Endothelial cell of umbilical vein (primary cell): ENCODE data around the gene PLCXD3. TPM values are rescaled to one million over a fixed set of nuclear protein-coding genes. Genes with fewer than 3 reads are reported as not detected.

ENCODE experiments used
- BruUV-seq: library from RNA; stranded (reverse); fragments of 400-500 nt; replicated peaks from 2 replicates; lab custom pipeline; 2021; lab: Mats Ljungman, UMichigan
- CTCF ChIA-PET: fragments of 300-600, 350-600 bp; sonication (Branson Sonifier 250); formaldehyde crosslinking; loops from one replicate; lab custom pipeline; 2021; ENCODE audit warnings: antibody characterized with exemption, inconsistent platforms; lab: Charles Lee
- POLR2A ChIA-PET: fragments of 300-600, 350-600 bp; sonication (Branson Sonifier 250); formaldehyde crosslinking; loops from one replicate; lab custom pipeline; 2021; ENCODE audit warnings: antibody characterized with exemption, inconsistent platforms; lab: Charles Lee
- DNase-seq: peaks from one replicate; pipeline ENCODE4 v3.0.0-alpha.2; 2011; ENCODE audit warnings: low read depth, low spot score
- FAIRE-seq: peaks from 2 replicates; lab custom pipeline; 2011; peaks lifted over from hg19 to GRCh38; lab: Jason Lieb, UNC
- H2AFZ ChIP-seq: 2 replicates; pipeline ENCODE4 v1.6.0; 2012; ENCODE audit warnings: low read depth, low read length, control low read depth, inconsistent platforms
- H3K27ac ChIP-seq: 2 replicates; pipeline ENCODE4 v1.5.1; 2011; ENCODE audit warnings: low read depth, mild to moderate bottlenecking, control low read depth, low read length, moderate library complexity; ENCODE audit not compliant: insufficient read depth
- H3K27me3 ChIP-seq, 2 experiments: 2 replicates each; pipeline versions ENCODE4 v1.6.0 to v1.6.1; 2011; ENCODE audit warnings: low read length in 2 of 2, mixed read lengths in 1 of 2; ENCODE audit not compliant: control insufficient read depth in 2 of 2, insufficient read depth in 2 of 2
- H3K36me3 ChIP-seq, 2 experiments: 2 replicates in 1 of 2; 3 replicates in 1 of 2; pipeline ENCODE4 v1.5.1; 2011; ENCODE audit warnings: low read length in 2 of 2, mild to moderate bottlenecking in 1 of 2, moderate library complexity in 1 of 2; ENCODE audit not compliant: control insufficient read depth in 2 of 2, insufficient read depth in 2 of 2; ENCODE audit errors: extremely low read depth in 1 of 2
- H3K4me1 ChIP-seq: 3 replicates; pipeline ENCODE4 v1.5.1; 2011; ENCODE audit warnings: mild to moderate bottlenecking, low read length; ENCODE audit not compliant: control insufficient read depth, insufficient read depth; ENCODE audit errors: extremely low read depth
- H3K4me2 ChIP-seq: 2 replicates; pipeline ENCODE4 v1.6.1; 2011; ENCODE audit warnings: low read length, control low read depth, mixed read lengths; ENCODE audit not compliant: insufficient read depth
- H3K4me3 ChIP-seq, 3 experiments: fragments of 200-600 bp in 1 of 3; sonication (generic), shearing (Covaris generic) in 1 of 3; replicated peaks in 1 of 3; 2 replicates each; pipeline ENCODE4 v1.5.1; 2011 to 2016; ENCODE audit warnings: control low read depth in 3 of 3, low read length in 3 of 3, mild to moderate bottlenecking in 2 of 3, inconsistent platforms in 1 of 3, low read depth in 1 of 3, moderate library complexity in 1 of 3; ENCODE audit not compliant: insufficient read depth in 1 of 3
- H3K79me2 ChIP-seq: 2 replicates; pipeline ENCODE4 v1.6.0; 2012; ENCODE audit warnings: low read length, inconsistent platforms; ENCODE audit not compliant: control insufficient read depth, insufficient read depth
- H3K9ac ChIP-seq: replicated peaks from 2 replicates; pipeline ENCODE3; 2011; ENCODE audit warnings: low read length, control low read depth; ENCODE audit not compliant: insufficient read depth; ENCODE audit errors: extremely low read depth
- H3K9me1 ChIP-seq: replicated peaks from 3 replicates; pipeline ENCODE4 v1.6.0; 2011; ENCODE audit warnings: mild to moderate bottlenecking, low read length; ENCODE audit not compliant: control insufficient read depth, insufficient read depth; ENCODE audit errors: extremely low read depth
- H3K9me3 ChIP-seq: replicated peaks from 2 replicates; pipeline ENCODE4 v1.5.1; 2012; ENCODE audit warnings: low read length, inconsistent platforms; ENCODE audit not compliant: control insufficient read depth, insufficient read depth
- H4K20me1 ChIP-seq: replicated peaks from 2 replicates; pipeline ENCODE3; 2011; ENCODE audit warnings: mild to moderate bottlenecking, low read length; ENCODE audit not compliant: control insufficient read depth, insufficient read depth; ENCODE audit errors: extremely low read depth
- EZH2 ChIP-seq: IDR thresholded peaks from 2 replicates; pipeline ENCODE4 v1.6.1; 2012; ENCODE audit warnings: borderline replicate concordance, low read depth, mild to moderate bottlenecking, moderate library complexity, low read length, inconsistent platforms; ENCODE audit not compliant: severe bottlenecking
- FOS ChIP-seq: IDR thresholded peaks from 2 replicates; pipeline ENCODE4 v1.6.1; 2011; ENCODE audit warnings: mild to moderate bottlenecking, low read length, moderate library complexity, borderline replicate concordance; ENCODE audit not compliant: insufficient read depth
- GATA2 ChIP-seq: IDR thresholded peaks from 2 replicates; pipeline ENCODE4 v1.7.0; 2011; ENCODE audit warnings: low read depth, mild to moderate bottlenecking, moderate library complexity, mixed read lengths, low read length; ENCODE audit not compliant: insufficient read length, insufficient read depth
- JUN ChIP-seq: IDR thresholded peaks from 2 replicates; pipeline ENCODE4 v1.6.1; 2011; ENCODE audit warnings: borderline replicate concordance, low read depth; ENCODE audit not compliant: insufficient read length, insufficient read depth
- MYC ChIP-seq: IDR thresholded peaks from one replicate; pipeline ENCODE4 v1.6.1; 2011; ENCODE audit warnings: mild to moderate bottlenecking, low read depth, low read length
- POLR2A ChIP-seq: IDR thresholded peaks from 2 replicates; pipeline ENCODE4 v1.6.1; 2012; ENCODE audit warnings: low read depth, mild to moderate bottlenecking, control low read depth, low read length
- POLR2AphosphoS5 ChIP-seq: IDR thresholded peaks from 2 replicates; pipeline ENCODE4 v1.6.1; 2012; ENCODE audit warnings: low read depth, mild to moderate bottlenecking, control low read depth, low read length, moderate library complexity; ENCODE audit not compliant: insufficient read depth
- dilution Hi-C: fragments of 300-500 bp; cut with MboI; formaldehyde crosslinking; loops from one replicate; pipeline ENCODE4 v1.15.0; 2019; ENCODE audit warnings: low sequenced_read_pairs; ENCODE audit not compliant: extremely low pct_ligation_motif_present
- intact Hi-C: fragments of 100-400 bp; cut with micrococcal nuclease; formaldehyde crosslinking; loops from one replicate; pipeline ENCODE4 v1.10.0; 2022
- polyA plus RNA-seq, 4 experiments: library from polyadenylated mRNA; depleted of rRNA in 3 of 4; stranded (reverse) in 3 of 4; unstranded in 1 of 4; fragments of >200 nt; gene quantifications; 2 replicates each; pipeline versions ENCODE4 v1.2.1 to v1.2.3, GENCODE V29; 2011 to 2012; ENCODE audit warnings: missing spikeins in 1 of 4
- total RNA-seq: library from RNA; stranded (reverse); gene quantifications from 2 replicates; pipeline ENCODE4 v1.2.3, GENCODE V29; 2021
- TF ChIP-seq, protein P1 (sequence below), 2 donors: IDR thresholded peaks; 1 replicate in 1 of 2; 2 replicates in 1 of 2; pipeline ENCODE4 v1.5.1; 2011; ENCODE audit warnings: low read length in 2 of 2, mild to moderate bottlenecking in 2 of 2, moderate library complexity in 2 of 2, control low read depth in 1 of 2, inconsistent platforms in 1 of 2, low read depth in 1 of 2; ENCODE audit not compliant: insufficient read depth in 1 of 2; ENCODE audit errors: extremely low read depth in 1 of 2
- TF ChIP-seq, protein P2 (sequence below): IDR thresholded peaks from 2 replicates; pipeline ENCODE4 v1.6.1; 2011; ENCODE audit not compliant: insufficient read depth, insufficient read length

The PLCXD3 gene
- total and polyA plus RNA-seq, 2 donors (not counting 3 experiments of a cell fraction or from before 2014, with no cell fraction given): not detected

DNA sequence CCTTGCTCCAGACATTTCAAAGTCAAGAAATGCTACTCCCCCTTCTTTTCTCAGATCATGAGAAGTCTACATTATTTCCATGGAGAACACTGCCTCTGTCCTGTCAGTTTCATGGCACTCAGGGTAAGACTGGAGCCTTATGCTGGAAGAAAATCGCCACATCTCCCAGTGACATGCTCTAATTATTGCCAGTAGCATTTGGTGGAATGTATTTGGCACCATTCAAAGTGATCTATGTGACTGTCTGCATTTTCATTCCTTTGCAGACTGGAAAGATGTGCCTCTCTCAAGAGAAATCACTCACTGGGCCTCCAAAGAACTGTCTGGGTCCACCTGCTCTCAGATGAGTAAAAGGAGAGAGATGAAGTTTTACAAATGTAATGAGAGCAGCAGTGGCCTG is 840 bp upstream of the PLCXD3 start:
- Histone ChIP-seq H3K79me2 (no peaks in the 10 kb centered on the region), H3K36me3 (no peaks in the 10 kb centered on the region), H3K4me1 (no peaks in the 10 kb centered on the region), H3K9me1 (no peaks in the 10 kb centered on the region), H3K4me2 (no peak overlapping the region), H2AFZ (no peak overlapping the region), H3K4me3 (no peak overlapping the region), H3K27me3 (peaks cover 16 to 23% of the 10 kb centered on the region in 2 experiments), H3K27ac (no peak overlapping the region), H3K9ac (no peak overlapping the region), H3K9me3 (no peaks in the 10 kb centered on the region), H4K20me1 (no peaks in the 10 kb centered on the region)
- DNase-seq (no peak), FAIRE-seq (no peak)
- no peak for TF ChIP-seq MYC
- TF ChIP-seq, protein P1, sequence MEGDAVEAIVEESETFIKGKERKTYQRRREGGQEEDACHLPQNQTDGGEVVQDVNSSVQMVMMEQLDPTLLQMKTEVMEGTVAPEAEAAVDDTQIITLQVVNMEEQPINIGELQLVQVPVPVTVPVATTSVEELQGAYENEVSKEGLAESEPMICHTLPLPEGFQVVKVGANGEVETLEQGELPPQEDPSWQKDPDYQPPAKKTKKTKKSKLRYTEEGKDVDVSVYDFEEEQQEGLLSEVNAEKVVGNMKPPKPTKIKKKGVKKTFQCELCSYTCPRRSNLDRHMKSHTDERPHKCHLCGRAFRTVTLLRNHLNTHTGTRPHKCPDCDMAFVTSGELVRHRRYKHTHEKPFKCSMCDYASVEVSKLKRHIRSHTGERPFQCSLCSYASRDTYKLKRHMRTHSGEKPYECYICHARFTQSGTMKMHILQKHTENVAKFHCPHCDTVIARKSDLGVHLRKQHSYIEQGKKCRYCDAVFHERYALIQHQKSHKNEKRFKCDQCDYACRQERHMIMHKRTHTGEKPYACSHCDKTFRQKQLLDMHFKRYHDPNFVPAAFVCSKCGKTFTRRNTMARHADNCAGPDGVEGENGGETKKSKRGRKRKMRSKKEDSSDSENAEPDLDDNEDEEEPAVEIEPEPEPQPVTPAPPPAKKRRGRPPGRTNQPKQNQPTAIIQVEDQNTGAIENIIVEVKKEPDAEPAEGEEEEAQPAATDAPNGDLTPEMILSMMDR (IDR thresholded peaks at IDR 0.05; ENCODE audit: extremely low read depth in 1 of 2, insufficient read depth in 1 of 2, low read depth in 1 of 2, low read length in 2 of 2): no peak
- TF ChIP-seq, protein P2, sequence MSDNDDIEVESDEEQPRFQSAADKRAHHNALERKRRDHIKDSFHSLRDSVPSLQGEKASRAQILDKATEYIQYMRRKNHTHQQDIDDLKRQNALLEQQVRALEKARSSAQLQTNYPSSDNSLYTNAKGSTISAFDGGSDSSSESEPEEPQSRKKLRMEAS: no peak
- TF ChIP-seq POLR2A: no peak
- no peak for TF ChIP-seq FOS
- no peak for TF ChIP-seq JUN
- TF ChIP-seq EZH2: no peak
- TF ChIP-seq GATA2: no peak
- TF ChIP-seq POLR2AphosphoS5: no peak
- intact Hi-C loops (no loop called here), dilution Hi-C loops (no loop called here)
- ChIA-PET POLR2A (no interaction called here), CTCF (no interaction called here)
- no TSS peak for BruUV-seq
